ENCODE results near the gene SOHLH2.

Gene SOHLH2

DNA sequence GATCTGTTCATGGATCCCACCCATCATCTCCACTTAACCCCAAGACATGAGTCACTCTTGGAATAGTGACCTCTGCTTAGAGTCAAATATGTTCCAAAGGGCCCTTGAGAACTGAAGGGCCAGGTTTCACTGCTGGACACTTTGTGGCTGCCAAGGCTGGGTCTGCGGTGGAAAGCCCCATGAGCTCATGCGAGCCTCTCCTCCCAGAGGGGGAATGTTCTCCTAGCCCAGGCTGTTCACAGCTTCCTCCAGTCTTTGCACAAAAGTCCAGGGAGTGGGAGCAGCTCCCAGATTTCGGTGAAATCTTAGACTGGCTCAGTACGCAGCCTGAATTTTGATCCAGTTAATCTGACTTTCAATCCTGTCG lies 82.4 kb downstream of the SOHLH2 start:
- Histone ChIP-seq H3K4me3 (ENCODE audit: low read depth, low read length) (no peak overlapping the region), H3K36me3 (replicated peaks) (no peaks in the 10 kb centered on the region), H3K27me3 (replicated peaks) (no peaks in the 10 kb centered on the region), H3K27ac (no peak overlapping the region)
- in situ Hi-C loops (cut with HindIII; ENCODE audit: low pct_ligation_motif_present, low sequenced_read_pairs) = no loop called here
- no peak for TF ChIP-seq CTCF (IDR thresholded peaks at IDR 0.05; ENCODE audit: low read depth, low read length, missing control alignments)
- DNase-seq = peak; percentile 56

GRCh38 chr13:36131222-36131930 lies 83.0 kb downstream of the SOHLH2 start, which contains the start of gene DCLK1:
DCLK1 (minus strand) TSS chr13:36131382.
- Histone ChIP-seq H3K4me3 (ENCODE audit: low read depth, low read length) (peak within 1 kb of the TSS; percentile 50), H3K27me3 (replicated peaks) (no peaks in the 10 kb centered on the region), H3K36me3 (replicated peaks) (no peaks in the 10 kb centered on the region), H3K27ac (peak within 1 kb of the TSS; percentile 19)
- TF ChIP-seq CTCF (IDR thresholded peaks at IDR 0.05; ENCODE audit: low read depth, low read length, missing control alignments) = no peak
- peak; percentile 33 for DNase-seq
- in situ Hi-C loops (cut with HindIII; ENCODE audit: low pct_ligation_motif_present, low sequenced_read_pairs) = no loop called here

- DNase-seq = no peak
Measured at GRCh38 chr13:36130552-36131221, 83.7 kb downstream of the SOHLH2 start.

DNA sequence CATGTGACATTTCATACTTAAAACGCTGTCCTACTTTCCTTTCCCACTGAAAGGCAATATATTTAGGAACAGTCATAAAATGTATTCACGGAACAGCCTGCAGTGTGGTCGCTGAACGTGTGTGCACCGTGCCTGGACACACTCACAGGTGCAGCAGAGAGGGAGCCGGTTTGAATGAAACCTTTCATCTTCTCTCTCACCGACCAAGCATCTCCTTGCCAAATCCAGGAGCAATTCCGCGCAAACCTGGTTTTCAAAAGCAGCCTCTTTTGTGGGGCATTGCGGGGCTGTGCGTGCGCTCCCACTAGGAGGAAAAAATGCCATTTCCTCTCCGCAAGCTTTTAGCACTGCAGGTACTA lies 84.2 kb downstream of the SOHLH2 start:
- Histone ChIP-seq H3K27me3 (replicated peaks) (no peaks in the 10 kb centered on the region), H3K4me3 (ENCODE audit: low read depth, low read length) (peak overlapping the region; percentile 50), H3K36me3 (replicated peaks) (no peaks in the 10 kb centered on the region), H3K27ac (no peak overlapping the region)
- no peak for DNase-seq
- TF ChIP-seq CTCF (IDR thresholded peaks at IDR 0.05; ENCODE audit: low read depth, low read length, missing control alignments) = no peak
- in situ Hi-C loops (cut with HindIII; ENCODE audit: low pct_ligation_motif_present, low sequenced_read_pairs) = no loop called here

More at GRCh38 chr13:36130552-36131221, 83.7 kb downstream of the SOHLH2 start:
- Histone ChIP-seq H3K27ac (peak overlapping the region; percentile 19), H3K27me3 (replicated peaks) (no peaks in the 10 kb centered on the region), H3K36me3 (replicated peaks) (no peaks in the 10 kb centered on the region), H3K4me3 (ENCODE audit: low read depth, low read length) (peak overlapping the region; percentile 50)
- in situ Hi-C loops (cut with HindIII; ENCODE audit: low pct_ligation_motif_present, low sequenced_read_pairs) = no loop called here
- TF ChIP-seq CTCF (IDR thresholded peaks at IDR 0.05; ENCODE audit: low read depth, low read length, missing control alignments) = no peak

GRCh38 chr13:36129539-36129938 lies 84.8 kb downstream of the SOHLH2 start:
- Histone ChIP-seq H3K27ac (no peak overlapping the region), H3K36me3 (replicated peaks) (no peaks in the 10 kb centered on the region), H3K4me3 (ENCODE audit: low read depth, low read length) (no peak overlapping the region), H3K27me3 (replicated peaks) (no peaks in the 10 kb centered on the region)
- no peak for DNase-seq
- no peak for TF ChIP-seq CTCF (IDR thresholded peaks at IDR 0.05; ENCODE audit: low read depth, low read length, missing control alignments)
- in situ Hi-C loops (cut with HindIII; ENCODE audit: low pct_ligation_motif_present, low sequenced_read_pairs) = no loop called here
